ENCODE results near the gene NFKB2. TPM values are rescaled to one million over a fixed set of nuclear protein-coding genes. Genes with fewer than 3 reads are reported as not detected.

NFKB2 gene
- total RNA-seq, 2 experiments from 2014 or later = 241 to 242 TPM

GRCh38 chr10:102416695-102417094 is 21.2 kb downstream of the NFKB2 start:
- Mint-ChIP-seq H3K4me1 (ENCODE audit: low read depth) (peaks cover 34% of the 10 kb centered on the region), H3K36me3 (peaks cover 2% of the 10 kb centered on the region), H3K4me3 (no peak overlapping the region), H3K27me3 (peaks cover 25% of the 10 kb centered on the region), H3K9me3 (no peaks in the 10 kb centered on the region), H3K27ac (no peak overlapping the region)
- ChIA-PET POLR2A (no interaction called here), CTCF (interaction anchor here (1.2 to 1.4 kb wide), 2 partner anchors 17 to 186 kb away, joined by 3 to 4 read pairs; no protein-coding TSS in a partner anchor)
- no peak for DNase-seq
- intact Hi-C loops (cut with micrococcal nuclease) = no loop called here

DNA sequence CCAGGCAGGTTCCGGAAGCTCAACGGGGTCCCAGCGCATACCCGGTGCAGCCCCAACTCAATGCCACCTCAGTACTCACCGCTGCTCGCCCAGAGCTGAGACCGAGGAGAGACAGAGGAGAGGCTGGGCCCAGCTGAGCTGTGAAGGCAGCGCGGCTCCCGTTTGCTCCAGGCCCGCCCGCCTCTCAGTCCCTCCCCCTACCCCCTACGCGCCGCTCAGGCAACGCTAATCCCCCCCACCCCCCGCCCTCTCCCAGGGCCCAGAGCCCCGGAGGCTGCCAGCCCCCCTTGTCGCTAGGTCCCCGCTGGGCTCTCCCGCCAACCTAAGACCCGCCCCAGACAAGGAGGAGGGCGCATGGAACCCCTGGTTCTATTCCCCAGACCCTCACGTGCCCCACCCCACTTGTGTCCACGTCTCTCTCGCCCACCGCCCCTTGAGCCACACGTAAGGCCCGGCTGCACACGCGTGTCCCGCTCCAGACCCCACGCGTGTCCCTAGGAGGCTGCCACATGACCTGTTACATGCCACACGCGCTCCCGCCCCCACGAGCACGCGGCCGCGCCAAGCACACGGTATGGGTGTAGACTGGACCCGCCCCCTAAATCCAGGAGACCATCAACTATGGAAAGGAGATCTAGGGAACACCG is 23.2 kb downstream of the NFKB2 start, which contains the start of gene PSD:
Gene PSD, minus strand, starts transcription at position 164 of the 647 bp plus-strand sequence. CDS start 1,747 bp downstream, outside the sequence.
- Mint-ChIP-seq H3K4me1 (ENCODE audit: low read depth) (peaks cover 35% of the 10 kb centered on the region), H3K27ac (no peak within 1 kb of the TSS), H3K9me3 (no peaks in the 10 kb centered on the region), H3K36me3 (peaks cover 9% of the 10 kb centered on the region), H3K4me3 (peak within 1 kb of the TSS; percentile 94), H3K27me3 (peaks cover 25% of the 10 kb centered on the region)
- DNase-seq = no peak
- ChIA-PET CTCF (no interaction called here), POLR2A (no interaction called here)
- intact Hi-C loops (cut with micrococcal nuclease) = no loop called here

DNA sequence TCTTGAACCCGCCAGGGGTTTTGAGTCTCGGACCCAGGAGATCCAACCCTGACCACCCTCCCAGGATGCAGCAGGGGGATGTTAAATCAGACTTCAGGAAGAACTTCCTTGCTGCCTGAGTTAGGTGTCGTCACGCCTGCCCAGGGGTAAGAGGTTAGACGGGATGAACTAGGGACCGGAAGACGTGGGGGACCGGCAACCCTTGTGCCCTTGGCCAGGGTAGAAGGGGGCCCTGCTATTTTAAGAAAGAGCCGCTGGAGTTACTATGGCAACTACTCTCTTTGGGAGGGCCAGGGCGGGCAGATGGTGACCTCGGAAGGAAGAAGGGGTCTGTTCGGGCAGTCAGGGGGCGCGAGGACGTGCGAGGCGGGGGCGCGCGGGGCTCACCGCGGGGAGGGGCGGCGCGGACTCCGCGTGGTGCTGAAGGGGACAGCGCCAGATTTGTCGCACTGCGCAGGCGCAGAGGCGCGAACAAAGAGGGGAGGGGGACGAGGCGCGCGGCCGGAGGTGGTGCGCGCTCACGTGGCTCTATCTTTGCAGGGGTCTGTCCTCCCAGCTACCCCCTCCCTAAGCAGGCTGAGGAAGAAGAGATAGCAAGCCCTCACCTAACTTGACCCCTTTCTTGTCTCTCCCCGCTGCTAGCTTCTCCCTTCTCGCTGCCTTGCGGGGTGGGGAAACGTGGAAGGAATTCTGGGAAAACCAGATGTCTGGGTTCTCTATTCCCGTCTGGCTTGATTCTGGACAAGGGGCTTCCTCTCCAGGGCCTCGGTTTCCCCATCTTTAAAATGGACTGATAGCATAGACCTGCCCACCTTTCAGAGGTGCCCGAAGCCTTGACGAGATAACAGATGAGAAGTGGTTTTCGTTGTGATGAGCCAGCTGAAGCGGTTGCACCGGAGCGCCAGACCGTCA is 24.0 kb downstream of the NFKB2 start:
- Mint-ChIP-seq H3K27me3 (peaks cover 25% of the 10 kb centered on the region), H3K4me1 (ENCODE audit: low read depth) (peaks cover 35% of the 10 kb centered on the region), H3K27ac (peak overlapping the region; percentile 28), H3K4me3 (peak overlapping the region; percentile 94), H3K9me3 (no peaks in the 10 kb centered on the region), H3K36me3 (peaks cover 9% of the 10 kb centered on the region)
- DNase-seq = peak; percentile 79
- POLR2A ChIA-PET = interaction anchor here (1.0 to 5.6 kb wide), 6 partner anchors 10 to 226 kb away, joined by 3 to 84 read pairs (median 12); partner anchors contain the start of genes C10orf95, CUEDC2 and NFKB2
- intact Hi-C loops (cut with micrococcal nuclease) = loop anchor here (1.0 to 5.0 kb wide), 3 partner anchors 10 to 267 kb away; partner anchors contain the start of gene NOLC1
- CTCF ChIA-PET = interaction anchor here (0.6 to 6.0 kb wide), 10 partner anchors 10 to 360 kb away, joined by 3 to 125 read pairs (median 15); partner anchors contain the start of genes CUEDC2 and NFKB2

GRCh38 chr10:102420181-102420713 is 24.7 kb downstream of the NFKB2 start:
- peaks cover 35% of the 10 kb centered on the region for H3K4me1 Mint-ChIP-seq (ENCODE audit: low read depth)
- peaks cover 25% of the 10 kb centered on the region for H3K27me3 Mint-ChIP-seq
- H3K4me3 Mint-ChIP-seq = peak overlapping the region; percentile 94
- H3K36me3 Mint-ChIP-seq = peaks cover 9% of the 10 kb centered on the region
- intact Hi-C loops (cut with micrococcal nuclease) = loop anchor here (1.0 to 5.0 kb wide), 3 partner anchors 11 to 268 kb away; partner anchors contain the start of gene NOLC1
- no peaks in the 10 kb centered on the region for H3K9me3 Mint-ChIP-seq
- CTCF ChIA-PET = interaction anchor here (0.6 to 6.0 kb wide), 13 partner anchors 10 to 361 kb away, joined by 3 to 125 read pairs (median 14); partner anchors contain the start of genes CUEDC2 and NFKB2
- DNase-seq = peak; percentile 33
- POLR2A ChIA-PET = interaction anchor here (1.0 to 5.6 kb wide), 8 partner anchors 10 to 226 kb away, joined by 3 to 84 read pairs (median 8); partner anchors contain the start of genes C10orf95, CUEDC2 and NFKB2
- peak overlapping the region; percentile 92 for H3K27ac Mint-ChIP-seq

DNA sequence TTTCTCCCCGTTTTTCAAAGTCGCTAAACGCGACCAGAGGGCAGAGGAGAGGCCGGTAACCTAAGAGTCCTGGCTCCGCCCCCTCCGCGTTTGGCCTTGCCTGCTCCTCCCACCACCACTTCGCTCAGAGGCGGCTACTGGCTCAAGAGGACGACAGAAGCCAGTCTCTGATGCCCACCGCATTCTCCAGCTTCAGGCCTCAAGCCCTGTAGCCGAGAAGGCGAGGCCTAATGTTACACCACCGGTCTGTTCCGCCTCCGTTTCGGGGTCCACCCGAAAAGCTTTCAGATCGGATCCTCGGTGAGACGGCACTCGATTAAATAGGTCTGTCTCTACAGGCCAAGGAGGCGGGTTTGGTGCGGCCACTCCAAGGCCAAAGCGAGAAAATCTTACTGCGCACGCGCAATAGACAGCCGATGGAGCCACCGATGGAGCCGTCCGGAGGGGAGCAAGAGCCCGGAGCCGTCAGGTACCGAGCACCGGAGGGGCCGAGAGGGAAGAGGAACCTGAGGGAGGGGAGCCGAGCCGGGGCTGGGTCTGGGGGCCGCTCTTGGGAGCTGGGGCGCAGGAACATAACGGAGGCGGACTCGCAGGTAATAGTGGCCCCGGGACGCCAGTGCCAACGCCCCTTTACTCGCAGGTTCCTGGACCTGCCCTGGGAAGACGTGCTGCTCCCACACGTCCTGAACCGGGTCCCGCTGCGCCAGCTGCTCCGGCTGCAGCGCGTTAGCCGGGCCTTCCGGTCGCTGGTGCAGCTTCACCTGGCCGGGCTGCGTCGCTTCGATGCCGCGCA is 25.4 kb downstream of the NFKB2 start, which contains the start of gene FBXL15:
Gene FBXL15, plus strand, starts transcription at position 123 of the 793 bp plus-strand sequence. Its CDS starts 294 bp downstream, at position 417.
- Mint-ChIP-seq H3K4me1 (ENCODE audit: low read depth) (peaks cover 35% of the 10 kb centered on the region), H3K27ac (peak within 1 kb of the TSS; percentile 92), H3K4me3 (peak within 1 kb of the TSS; percentile 94), H3K9me3 (no peaks in the 10 kb centered on the region), H3K36me3 (peaks cover 9% of the 10 kb centered on the region), H3K27me3 (peaks cover 22% of the 10 kb centered on the region)
- POLR2A ChIA-PET = interaction anchor here (0.5 to 5.6 kb wide), 11 partner anchors 9 to 225 kb away, joined by 3 to 84 read pairs (median 5); partner anchors contain the start of genes C10orf95, CUEDC2 and NFKB2
- peak; percentile 98 for DNase-seq
- intact Hi-C loops (cut with micrococcal nuclease) = loop anchor here (1.0 to 5.0 kb wide), 8 partner anchors 11 to 269 kb away; partner anchors contain the start of genes ACTR1A, CUEDC2, GBF1 and NOLC1
- CTCF ChIA-PET = interaction anchor here (0.8 to 6.0 kb wide), 18 partner anchors 11 to 197 kb away, joined by 3 to 125 read pairs (median 10); partner anchors contain the start of genes C10orf95, CUEDC2 and NFKB2

DNA sequence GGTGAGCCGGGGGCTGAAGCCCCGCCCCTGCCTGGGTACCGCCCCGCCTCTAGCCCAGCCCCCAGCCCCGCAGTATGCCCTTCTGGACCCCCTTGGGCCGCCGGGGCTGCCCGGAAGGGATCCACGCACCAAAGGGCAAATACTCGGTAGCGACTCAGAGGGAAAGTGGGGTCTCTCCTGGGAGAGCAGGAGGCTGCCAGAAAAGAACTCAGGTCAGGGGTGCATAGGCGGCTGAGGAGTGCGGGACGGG is 25.9 kb downstream of the NFKB2 start:
- ChIA-PET CTCF (interaction anchor here (0.7 to 6.0 kb wide), 19 partner anchors 10 to 197 kb away, joined by 3 to 125 read pairs (median 9); partner anchors contain the start of genes C10orf95, CUEDC2 and NFKB2), POLR2A (interaction anchor here (1.3 to 5.6 kb wide), 7 partner anchors 10 to 40 kb away, joined by 5 to 84 read pairs (median 10); partner anchors contain the start of genes C10orf95, CUEDC2 and NFKB2)
- H3K36me3 Mint-ChIP-seq = peaks cover 9% of the 10 kb centered on the region
- peaks cover 39% of the 10 kb centered on the region for H3K4me1 Mint-ChIP-seq (ENCODE audit: low read depth)
- no peak for DNase-seq
- peak overlapping the region; percentile 94 for H3K4me3 Mint-ChIP-seq
- H3K27me3 Mint-ChIP-seq = peaks cover 19% of the 10 kb centered on the region
- H3K9me3 Mint-ChIP-seq = no peaks in the 10 kb centered on the region
- peak overlapping the region; percentile 92 for H3K27ac Mint-ChIP-seq
- intact Hi-C loops (cut with micrococcal nuclease) = loop anchor here (1.0 to 5.0 kb wide), 7 partner anchors 11 to 269 kb away; partner anchors contain the start of genes ACTR1A, CUEDC2, GBF1 and NOLC1

GRCh38 chr10:102421757-102422512 is 26.4 kb downstream of the NFKB2 start:
- POLR2A ChIA-PET = interaction anchor here (1.5 to 5.6 kb wide), 6 partner anchors 10 to 28 kb away, joined by 5 to 84 read pairs (median 12); partner anchors contain the start of genes C10orf95, CUEDC2 and NFKB2
- peaks cover 44% of the 10 kb centered on the region for H3K4me1 Mint-ChIP-seq (ENCODE audit: low read depth)
- DNase-seq = peak; percentile 54
- peak overlapping the region; percentile 74 for H3K27ac Mint-ChIP-seq
- no peaks in the 10 kb centered on the region for H3K9me3 Mint-ChIP-seq
- peaks cover 9% of the 10 kb centered on the region for H3K36me3 Mint-ChIP-seq
- peaks cover 18% of the 10 kb centered on the region for H3K27me3 Mint-ChIP-seq
- intact Hi-C loops (cut with micrococcal nuclease) = loop anchor here (1.0 to 5.0 kb wide), 7 partner anchors 10 to 270 kb away; partner anchors contain the start of genes ACTR1A, CUEDC2, GBF1 and NOLC1
- CTCF ChIA-PET = interaction anchor here (0.6 to 6.0 kb wide), 23 partner anchors 10 to 252 kb away, joined by 3 to 125 read pairs (median 7); partner anchors contain the start of genes C10orf95, CUEDC2 and NFKB2
- H3K4me3 Mint-ChIP-seq = peak overlapping the region; percentile 94

GRCh38 chr10:102422545-102423129 is 27.1 kb downstream of the NFKB2 start:
- Mint-ChIP-seq H3K36me3 (peaks cover 9% of the 10 kb centered on the region), H3K9me3 (no peaks in the 10 kb centered on the region), H3K4me3 (peak overlapping the region; percentile 94), H3K27ac (peak overlapping the region; percentile 74), H3K27me3 (peaks cover 12% of the 10 kb centered on the region), H3K4me1 (ENCODE audit: low read depth) (peaks cover 51% of the 10 kb centered on the region)
- ChIA-PET POLR2A (interaction anchor here (2.3 to 5.6 kb wide), 3 partner anchors 11 to 25 kb away, joined by 7 to 84 read pairs (median 56); partner anchors contain the start of genes CUEDC2 and NFKB2), CTCF (interaction anchor here (0.6 to 6.0 kb wide), 26 partner anchors 9 to 253 kb away, joined by 3 to 125 read pairs (median 6); partner anchors contain the start of genes C10orf95, CUEDC2, ELOVL3 and NFKB2)
- intact Hi-C loops (cut with micrococcal nuclease) = loop anchor here (5.0 kb wide), 2 partner anchors 55 to 270 kb away; partner anchors contain the start of gene NOLC1
- peak; percentile 78 for DNase-seq

DNA sequence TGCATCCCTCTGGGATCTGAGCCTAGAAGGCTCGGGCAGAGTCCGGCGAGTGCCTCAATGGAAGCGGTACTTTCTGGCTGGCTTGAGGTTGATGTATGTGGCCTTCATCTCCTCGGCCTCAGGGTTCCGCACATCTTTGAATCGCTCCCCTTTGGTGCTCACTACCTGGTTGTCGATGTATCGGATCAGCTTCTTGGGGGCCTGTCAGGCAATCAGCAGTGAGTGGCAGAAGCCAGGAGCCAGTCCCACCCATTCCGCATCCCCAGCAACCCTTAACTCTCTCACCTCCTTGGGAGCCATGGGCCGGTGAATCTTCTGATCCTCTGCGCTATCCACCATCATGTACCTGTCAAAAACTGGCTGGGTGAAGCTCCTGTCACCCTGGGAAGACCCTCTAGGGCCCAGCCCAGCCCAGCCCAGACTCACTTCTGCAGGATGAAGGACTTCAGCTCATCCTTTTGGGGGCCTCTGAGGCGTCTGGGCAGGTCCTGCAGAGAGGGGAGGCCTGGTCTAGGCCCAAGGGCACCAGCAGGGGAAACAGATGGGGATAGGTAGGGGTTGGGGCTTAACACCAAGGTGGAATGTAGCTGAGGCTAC is 28.0 kb downstream of the NFKB2 start:
- ChIA-PET CTCF (interaction anchor here (0.6 to 6.0 kb wide), 14 partner anchors 8 to 252 kb away, joined by 3 to 125 read pairs (median 8); partner anchors contain the start of genes CUEDC2, ELOVL3 and NFKB2), POLR2A (interaction anchor here (0.5 to 5.6 kb wide), 3 partner anchors 11 to 202 kb away, joined by 3 to 84 read pairs (median 56); partner anchors contain the start of genes CUEDC2 and NFKB2)
- intact Hi-C loops (cut with micrococcal nuclease) = loop anchor here (5.0 kb wide), 2 partner anchors 54 to 271 kb away; partner anchors contain the start of gene NOLC1
- no peak for DNase-seq
- no peak overlapping the region for H3K4me3 Mint-ChIP-seq
- H3K27me3 Mint-ChIP-seq = peaks cover 4% of the 10 kb centered on the region
- H3K9me3 Mint-ChIP-seq = no peaks in the 10 kb centered on the region
- H3K4me1 Mint-ChIP-seq (ENCODE audit: low read depth) = peaks cover 48% of the 10 kb centered on the region
- peak overlapping the region; percentile 8 for H3K27ac Mint-ChIP-seq
- H3K36me3 Mint-ChIP-seq = peaks cover 9% of the 10 kb centered on the region
